HG03520 (cell line): Measurements from ENCODE around the gene USP3.
"Not testable (repeated sequence)": the region's sequence is repeated elsewhere in the genome, so short reads cannot be mapped to it uniquely, and the experiment has no call there.

Experiments used
- ATAC-seq: cut with Tn5 transposase; IDR thresholded peaks from one replicate; pipeline ENCODE4 v1.9.1; 2021; ENCODE audit warnings: mild to moderate bottlenecking, moderate library complexity; ENCODE audit not compliant: unreplicated experiment

USP3 gene

DNA sequence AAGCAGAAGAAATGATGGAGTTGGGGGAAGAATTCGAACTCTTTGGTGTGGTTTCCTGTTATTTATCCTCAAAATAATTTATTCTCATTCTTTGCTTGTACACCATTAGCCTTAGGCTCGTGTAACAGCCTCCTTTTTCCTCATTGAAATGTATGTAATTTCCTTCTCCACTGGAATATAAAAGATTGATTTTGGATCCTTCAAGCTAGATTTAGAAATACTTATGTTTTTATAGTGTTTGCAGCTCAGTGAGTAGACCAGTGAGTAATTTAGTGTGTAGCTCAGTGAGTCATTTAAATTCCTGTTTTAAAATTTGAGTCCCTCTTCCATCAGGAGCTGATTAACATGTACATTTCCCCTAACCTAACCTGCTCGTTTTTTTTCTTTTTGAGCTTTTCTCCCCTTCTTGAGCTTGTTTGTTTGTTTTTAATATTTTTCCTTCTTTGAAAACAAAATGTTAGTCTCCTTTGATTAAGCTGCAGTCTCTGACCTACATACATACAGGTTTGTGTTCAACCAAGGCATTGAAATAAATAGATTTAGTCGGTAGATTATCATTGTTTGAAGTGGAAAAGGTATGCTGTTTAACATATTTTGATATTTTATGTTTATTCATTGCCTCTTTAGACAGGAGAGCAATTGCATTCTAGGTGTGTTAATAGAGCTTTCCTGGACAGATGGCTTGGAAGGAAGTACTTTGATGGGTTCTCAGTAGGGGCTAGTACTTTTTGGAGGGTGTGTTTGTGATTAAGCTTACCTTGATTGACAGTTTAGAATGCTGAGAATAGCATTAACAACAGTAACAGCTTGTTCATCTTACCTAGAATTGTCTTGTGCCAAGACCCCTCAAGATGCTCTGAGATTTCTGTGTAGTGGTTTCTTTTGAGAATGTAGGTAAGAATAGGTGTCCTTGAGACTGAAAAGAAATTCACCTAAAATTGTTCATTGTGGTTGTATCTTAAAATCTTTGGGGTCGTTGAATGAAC, 5.9 kb downstream of the USP3 start:
- no peak for ATAC-seq

DNA sequence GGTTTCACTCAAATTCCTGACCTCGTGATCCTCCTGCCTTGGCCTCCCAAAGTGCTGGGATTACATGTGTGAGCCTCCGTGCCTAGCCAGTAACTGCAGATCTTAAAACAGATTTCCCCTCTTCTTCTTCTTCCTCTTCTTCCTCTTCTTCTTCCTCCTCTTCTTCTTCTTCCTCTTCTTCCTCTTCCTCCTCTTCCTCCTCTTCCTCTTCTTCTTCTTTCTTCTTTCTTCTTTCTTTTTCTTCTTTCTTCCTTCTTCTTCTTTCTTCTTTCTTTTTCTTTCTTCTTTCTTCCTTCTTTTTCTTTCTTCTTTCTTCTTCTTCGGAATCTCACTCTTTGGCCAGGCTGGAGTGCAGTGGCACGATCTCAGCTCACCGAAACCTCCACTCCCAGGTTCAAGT, 7.8 kb downstream of the USP3 start:
- ATAC-seq = no peak

DNA sequence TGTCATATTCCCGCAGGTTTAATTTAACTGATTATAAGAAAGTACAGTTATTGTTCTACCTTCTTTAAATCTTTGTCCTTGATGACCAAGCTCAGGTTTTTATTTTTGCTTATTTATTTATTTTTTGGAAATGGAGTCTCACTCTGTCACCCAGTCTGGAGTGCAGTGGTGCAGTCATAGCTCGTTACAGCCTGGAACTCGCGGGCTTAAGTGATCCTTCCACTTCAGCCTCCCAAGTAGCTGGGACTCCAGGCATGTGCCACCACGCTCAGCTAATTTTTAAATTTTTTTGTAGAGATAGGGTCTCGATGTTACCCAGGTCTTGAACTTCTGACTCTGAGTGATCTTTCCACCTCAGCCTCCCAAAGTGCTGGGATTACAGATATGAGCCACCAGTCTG, 8.9 kb downstream of the USP3 start:
- no peak for ATAC-seq

DNA sequence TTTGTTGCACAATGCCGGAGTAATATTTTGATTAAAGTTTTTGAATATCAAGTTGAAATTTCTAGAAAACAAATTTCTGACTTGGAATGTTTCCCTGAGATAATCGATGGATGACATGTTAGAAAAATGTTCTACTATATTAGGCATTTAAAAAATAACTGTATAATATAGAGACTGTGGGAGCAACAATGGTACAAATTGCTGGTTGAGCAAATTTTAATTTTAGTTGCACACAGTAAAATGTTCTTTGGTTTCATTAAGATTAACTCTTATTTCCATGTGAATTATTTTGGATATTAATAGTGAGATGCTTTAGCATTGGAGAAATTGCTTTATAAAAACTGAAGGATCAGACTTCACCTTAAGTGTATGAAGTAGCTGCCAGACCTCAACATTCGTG, 9.3 kb downstream of the USP3 start:
- ATAC-seq = no peak

DNA sequence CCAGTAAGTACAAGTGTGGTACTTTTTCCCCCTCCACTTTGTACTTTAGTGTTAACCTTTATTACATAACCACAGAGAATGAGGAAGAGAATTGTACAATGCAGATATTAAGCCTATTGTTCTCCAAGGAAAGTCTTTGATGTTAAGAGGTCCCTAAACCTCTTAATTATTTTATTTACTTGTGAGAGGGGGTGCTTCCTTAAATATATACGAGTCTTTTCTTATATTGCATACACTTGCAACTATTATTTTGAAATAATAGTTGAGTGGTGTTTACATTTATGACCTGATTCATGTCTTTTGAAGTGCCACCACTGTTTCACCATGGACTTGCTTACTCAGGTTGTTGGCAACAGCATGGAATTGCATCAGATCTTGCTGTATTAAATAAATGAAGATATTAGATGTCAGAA, 10.1 kb downstream of the USP3 start:
- ATAC-seq = no peak

DNA sequence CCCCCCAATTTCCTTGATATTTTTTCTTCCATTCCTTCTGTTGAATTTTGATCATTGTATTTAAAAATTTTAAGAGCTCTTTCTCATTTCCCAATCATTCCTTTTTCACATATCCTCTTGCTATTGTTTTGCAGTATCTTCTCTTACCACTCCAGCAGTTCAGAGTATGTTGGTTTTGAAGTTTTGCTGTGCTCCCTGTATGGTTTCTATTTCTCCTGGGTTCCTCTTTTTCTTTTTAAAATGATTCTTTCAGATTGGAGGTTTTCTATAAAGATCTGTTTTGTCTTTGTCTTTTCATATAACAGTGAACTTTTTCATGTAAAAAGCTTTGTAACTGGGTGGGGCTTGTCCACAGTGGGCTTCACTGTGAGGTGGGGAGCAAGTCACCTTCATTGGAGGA, 12.8 kb downstream of the USP3 start:
- ATAC-seq = no peak

DNA sequence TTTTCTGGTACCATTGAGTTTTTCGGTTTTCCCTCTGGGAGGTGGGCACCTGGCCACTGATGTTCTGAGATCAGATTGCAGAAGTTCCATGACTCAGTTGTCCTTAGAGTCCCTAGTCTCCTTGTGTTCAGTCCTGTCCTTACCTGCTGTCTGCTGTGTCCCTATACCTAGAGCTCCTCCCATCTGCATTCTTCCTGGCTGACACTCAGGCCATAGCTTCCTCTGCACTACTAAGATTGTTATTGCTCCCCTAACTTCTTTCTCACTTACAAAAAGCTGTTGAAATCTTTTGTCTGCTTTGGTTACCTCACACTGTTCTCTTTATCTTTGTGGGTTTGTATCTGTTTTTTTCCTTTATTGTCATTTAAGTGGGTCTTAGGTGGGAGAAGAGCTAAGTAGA, 13.2 kb downstream of the USP3 start:
- ATAC-seq = no peak

DNA sequence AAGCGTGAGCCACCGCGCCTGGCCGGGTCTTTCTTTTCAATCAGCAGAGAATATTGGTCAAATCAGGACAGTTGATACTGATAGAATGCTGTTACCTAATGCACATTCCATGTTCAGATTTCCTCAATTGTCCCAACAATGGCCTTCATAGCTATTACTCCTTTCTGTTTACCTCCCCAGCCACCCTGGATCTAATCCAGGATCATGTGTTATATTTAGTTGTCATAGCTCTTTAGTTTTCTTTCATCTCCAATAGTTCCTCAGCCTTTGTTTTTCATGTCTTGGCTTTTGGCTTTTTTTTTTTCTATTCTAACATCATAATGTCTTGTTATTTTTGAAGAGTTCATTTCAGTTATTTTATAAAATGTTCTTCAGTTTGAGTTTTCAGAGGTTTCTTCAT, 14.6 kb downstream of the USP3 start:
- no peak for ATAC-seq

DNA sequence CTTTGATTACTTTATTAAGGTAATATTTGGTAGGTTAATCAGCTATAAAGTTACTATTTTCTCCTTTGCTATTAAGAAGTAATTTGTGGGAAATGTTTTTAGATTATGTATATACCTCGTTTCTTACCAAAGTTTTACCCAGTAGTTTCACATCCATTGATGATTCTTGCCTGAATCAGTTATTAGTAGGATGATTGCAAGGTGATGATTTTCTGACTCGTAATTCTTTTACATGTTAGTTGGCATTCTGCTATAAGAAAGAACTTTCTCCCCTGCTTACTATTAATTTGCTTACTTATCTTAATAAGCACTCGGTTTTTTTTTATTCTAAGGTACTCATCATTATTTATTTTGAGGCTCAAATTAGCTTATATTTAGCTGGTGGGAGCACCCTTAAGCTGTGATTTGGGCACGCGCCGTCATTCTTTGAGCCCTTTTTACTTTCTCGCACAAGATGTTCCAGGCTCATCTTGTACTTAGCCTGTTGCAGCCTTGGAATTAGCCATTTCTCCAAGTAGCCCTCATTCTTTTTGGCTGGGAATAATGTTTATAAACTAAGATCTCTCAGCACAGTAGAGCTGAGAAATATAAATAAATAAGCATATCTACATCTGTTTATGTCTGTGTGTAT, 15.3 kb downstream of the USP3 start:
- no peak for ATAC-seq

DNA sequence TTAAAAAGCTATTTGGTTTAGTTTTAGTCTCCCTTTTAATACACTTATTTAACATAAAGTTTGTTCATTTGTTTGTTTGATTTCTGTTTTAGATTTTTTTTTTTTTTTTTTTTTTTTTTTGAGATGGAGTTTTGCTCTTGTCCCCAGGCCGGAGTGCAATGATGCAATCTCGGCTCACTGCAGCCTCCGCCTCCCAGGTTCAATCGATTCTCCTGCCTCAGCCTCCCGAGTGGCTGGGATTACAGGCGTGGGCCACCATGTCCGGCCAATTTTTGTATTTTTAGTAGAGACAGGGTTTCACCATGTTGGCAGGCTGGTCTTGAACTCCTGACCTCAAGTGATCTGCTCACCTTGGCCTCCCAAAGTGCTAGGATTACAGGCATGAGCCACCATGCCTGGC, 16.1 kb downstream of the USP3 start:
- ATAC-seq = not testable (repeated sequence)

DNA sequence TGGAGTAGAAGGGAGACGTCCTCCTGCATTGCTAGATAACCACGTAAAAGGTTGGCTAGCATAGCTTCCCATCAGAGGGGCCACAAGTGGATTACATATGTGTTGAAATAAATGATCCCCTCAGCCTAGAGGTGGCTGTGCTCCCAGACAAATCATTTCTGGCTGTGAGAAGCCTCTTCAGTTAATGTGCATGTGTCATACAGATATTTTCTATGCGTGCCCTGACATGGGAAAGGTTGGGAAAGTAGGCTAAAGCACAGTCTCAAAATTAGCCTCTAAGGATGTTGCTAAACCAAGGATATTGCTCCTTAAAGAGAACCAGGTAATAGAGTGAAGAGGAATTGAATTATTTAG, 17.8 kb downstream of the USP3 start:
- ATAC-seq = no peak

DNA sequence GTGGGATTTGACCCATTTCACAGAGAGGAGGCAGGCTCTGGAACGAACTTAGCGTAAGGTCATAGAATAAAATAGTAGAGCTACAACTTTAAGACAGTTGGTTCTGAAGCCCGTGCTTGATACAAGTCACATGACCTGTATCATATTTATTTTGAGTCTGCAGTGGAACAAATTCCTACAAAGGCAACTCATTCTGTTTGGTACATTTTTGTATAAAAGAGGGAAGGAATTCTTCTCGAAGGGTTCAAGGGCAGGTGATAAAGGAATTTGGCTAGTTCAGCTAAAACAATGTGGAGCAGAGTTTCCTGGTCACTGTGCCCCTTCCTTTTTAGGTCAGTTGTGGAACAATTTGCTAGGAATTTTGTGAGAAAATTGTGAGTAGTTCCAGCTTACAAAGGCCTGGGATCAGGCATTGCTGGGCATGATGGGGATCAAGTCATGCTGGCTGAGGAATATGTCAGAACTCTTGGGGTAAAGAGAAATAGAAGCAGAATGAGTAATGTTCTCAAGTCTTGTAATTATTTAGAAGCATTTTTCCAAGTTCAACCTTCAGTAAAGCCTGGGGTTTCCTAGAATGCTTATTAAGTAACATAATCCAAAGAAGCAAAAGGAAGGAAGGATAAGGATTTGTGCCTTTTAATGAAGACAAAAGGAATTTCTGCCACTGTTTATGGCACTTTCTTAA, 19.1 kb downstream of the USP3 start:
- no peak for ATAC-seq

DNA sequence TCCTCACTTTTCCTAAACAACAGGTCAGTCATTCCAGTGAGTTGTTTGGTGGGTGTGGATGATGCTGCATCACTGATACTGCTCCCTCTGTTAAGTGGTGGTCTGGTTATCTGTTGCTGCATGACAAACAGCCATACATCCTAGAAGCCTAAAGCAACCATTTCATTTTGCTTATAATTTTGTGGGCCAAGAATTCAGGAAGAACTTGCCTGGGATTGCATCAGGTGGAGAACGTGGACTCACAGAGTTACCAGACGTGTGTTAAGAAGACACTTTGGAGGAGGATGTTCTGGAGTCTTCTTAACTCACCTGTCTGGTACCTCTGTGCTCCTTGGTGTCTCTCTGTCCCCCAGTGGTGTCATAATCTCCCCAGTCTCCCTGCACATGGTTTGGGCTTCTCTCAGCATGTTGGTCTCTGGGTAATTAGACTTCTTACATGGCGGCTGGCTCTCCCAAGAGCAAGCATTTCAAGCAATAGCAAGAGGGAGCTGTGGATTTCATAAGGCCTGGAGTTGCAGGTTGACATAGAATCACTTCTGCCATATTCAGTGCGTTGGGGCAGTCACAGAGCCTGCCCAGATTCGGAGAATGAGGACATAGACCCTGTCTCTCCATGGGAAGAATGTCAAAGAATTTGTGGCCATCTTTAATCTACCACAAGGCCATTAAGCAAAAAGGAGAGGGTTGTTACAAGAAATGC, 20.1 kb downstream of the USP3 start:
- no peak for ATAC-seq

DNA sequence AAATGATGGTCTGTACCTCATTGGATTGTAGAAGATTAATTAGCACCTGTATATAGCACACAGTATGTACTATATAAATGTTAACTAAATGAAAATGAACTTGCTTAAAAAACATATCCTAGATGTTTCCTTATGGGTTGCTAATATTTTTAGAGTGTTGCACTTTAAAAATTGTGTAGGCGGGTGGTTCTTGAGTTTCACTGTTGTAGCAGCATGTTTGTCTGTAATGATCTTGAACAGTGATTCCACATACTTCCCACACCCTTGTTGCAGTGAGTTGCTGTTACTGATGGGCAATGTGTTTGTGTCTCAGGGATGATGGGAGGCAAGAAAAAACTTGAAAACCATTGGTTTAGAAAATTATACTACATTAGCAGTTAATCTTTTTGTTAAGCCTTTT, 22.0 kb downstream of the USP3 start:
- ATAC-seq = no peak

DNA sequence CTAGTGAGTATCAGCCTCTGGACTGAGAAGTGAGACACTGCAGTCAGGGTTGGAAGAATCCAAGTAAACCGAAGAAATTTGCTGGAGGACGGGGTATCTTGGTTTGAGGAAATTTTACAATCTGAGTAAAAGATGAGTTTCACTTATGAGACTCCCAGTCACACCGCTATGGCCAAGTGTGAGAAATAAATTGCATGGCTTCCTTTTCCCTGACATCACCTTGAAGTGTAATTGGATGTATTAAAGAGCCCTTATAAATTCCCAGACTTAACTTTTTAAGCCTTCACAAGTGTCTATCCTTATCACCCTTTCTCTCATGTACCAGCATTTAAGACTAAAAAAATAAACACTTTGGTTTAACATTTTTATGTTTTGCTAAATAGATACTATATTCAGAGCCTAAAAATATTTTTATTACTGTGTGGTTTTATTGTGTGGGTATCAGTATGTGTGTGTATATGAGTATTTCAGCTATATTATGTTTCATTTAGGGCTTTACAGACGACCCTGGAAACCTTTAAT, 23.8 kb downstream of the USP3 start:
- ATAC-seq = no peak

DNA sequence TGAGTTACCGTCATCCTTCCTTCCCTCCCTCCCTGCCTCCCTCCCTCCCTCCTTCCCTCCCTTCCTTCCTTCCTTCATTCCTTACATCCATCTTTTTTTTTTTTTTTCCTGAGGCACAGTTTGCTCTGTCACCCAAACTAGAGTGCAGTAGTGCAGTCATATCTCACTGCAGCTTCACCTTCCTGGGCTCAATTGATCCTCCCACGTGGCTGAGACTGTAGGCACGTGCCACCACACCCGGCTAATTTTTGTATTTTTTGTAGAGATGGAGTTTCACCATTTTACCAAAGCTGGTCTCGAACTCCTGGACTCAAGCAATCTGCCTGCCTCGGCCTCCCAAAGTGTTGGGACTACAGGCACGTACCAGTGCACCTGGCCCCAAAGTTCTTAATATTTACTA, 25.8 kb downstream of the USP3 start:
- ATAC-seq = no peak

DNA sequence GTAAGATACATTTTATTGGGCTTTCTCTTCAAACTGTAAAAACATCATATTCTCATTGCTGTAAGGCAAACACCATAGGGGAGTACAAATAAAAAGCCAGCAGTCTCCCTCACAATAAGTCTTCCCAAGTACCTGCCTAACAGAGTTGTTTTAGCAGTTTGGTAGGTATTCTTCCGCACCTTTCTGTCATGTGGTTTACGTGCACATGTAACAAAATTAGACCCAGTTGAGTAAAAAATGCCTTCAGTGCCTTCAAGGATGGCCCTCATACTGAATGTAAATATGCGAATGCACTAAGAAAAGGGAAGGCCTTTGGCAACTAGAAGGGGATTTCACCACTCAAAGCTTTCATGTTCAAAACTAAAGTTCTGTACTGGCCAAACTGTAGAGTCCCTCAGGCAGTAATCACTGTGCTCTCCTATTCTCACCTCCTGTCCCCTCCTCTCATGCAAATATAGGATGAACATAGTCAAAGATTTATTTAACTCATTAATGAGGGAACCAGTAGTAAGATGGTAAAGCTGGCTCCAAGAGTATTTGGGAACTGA, 26.4 kb downstream of the USP3 start:
- no peak for ATAC-seq

DNA sequence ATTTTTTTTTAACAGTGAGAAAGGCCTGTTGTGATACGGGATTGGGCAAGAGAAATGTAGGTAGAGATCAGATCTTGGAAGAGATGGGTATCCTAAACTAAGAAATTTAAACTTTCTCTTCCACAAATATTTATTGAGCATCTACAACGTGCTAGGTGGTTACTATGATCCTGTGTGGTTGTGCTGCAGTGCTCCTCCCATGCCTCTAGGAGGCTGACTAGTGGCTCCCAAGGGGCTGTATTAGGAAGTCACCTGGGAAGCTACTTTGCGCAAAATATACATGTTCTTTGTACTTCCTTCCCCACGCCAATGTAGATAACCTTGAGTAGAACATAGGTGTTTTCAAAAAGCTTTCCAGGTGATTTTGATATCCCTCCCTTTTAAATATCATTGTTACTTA, 27.2 kb downstream of the USP3 start:
- no peak for ATAC-seq

DNA sequence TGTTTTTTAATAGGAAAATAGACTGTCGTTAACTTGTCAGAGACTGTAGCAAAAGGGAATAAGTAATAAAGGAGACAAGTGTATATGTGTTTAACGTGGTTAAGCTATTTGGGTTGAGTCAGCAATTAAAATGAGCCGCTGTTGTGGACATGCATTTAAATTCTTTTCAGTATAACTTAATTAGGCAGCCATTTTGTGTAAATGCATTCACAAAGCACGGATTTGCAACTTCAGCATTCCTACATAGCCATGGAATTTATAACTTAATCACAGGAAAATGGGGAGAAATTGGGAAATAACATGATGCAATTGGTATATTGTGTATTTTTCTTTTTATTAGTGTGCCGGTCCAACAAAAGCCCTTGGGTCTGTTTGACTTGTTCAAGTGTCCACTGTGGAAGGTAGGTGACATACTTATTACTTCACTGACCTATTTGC, 27.9 kb downstream of the USP3 start:
- ATAC-seq = no peak

DNA sequence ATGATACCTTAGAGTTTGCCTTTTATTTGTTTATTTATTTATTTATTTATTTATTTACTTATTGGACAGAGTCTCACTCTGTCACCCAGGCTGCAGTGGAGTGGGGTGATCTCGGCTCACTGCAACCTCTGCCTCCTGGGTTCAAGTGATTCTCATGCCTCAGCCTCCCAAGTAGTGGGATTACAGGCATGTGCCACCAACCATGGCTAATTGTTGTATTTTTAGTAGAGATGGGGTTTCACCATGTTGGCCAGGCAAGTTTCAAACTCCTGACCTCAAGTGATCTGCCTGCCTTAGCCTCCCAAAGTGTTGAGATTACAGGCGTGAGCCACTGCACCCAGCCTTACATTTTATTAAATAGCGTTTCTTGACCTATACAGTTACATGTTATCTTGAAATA, 30.5 kb downstream of the USP3 start:
- ATAC-seq = not testable (repeated sequence)

DNA sequence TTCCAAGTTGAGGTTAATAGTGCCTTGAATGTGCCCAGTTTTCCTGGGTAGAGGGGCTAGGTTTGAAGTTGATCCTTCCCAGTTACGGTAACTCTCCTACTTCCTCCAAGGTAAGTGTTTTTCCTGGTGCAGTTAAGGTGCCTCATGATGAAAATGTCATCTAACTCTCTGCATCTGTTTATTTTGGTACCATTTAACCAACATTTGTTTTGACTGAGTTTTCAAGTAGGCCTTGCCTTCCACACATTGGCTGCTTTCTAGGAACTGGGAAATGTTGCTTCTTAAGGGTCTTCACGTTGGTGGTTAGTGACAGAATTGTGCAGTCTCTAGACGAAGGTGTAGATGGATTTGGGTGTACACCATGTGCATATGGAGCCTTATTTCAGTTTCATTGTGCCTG, 31.3 kb downstream of the USP3 start:
- no peak for ATAC-seq
